Effector memory CD4-positive, alpha-beta T cell (primary cell): ENCODE results near the gene ZNF286A.
"Not testable (repeated sequence)": the region's sequence is repeated elsewhere in the genome, so short reads cannot be mapped to it uniquely, and the experiment has no call there.

ENCODE experiments used
- DNase-seq, 3 donors: peaks; one replicate each; pipeline ENCODE4 v3.0.0-alpha.2; 2020
- H3K27ac ChIP-seq: 2 replicates; pipeline ENCODE4 v1.7.0; 2013; ENCODE audit warnings: mild to moderate bottlenecking, low read length, moderate library complexity; ENCODE audit not compliant: insufficient read depth, poor library complexity, severe bottlenecking
- H3K27me3 ChIP-seq: replicated peaks from 2 replicates; pipeline ENCODE4 v1.7.0; 2013; ENCODE audit warnings: mild to moderate bottlenecking, low read length; ENCODE audit not compliant: insufficient read depth, control insufficient read depth, poor library complexity, severe bottlenecking
- H3K36me3 ChIP-seq: 2 replicates; pipeline ENCODE4 v1.7.0; 2013; ENCODE audit warnings: mild to moderate bottlenecking, low read length, moderate library complexity; ENCODE audit not compliant: control insufficient read depth, insufficient read depth
- H3K4me1 ChIP-seq: 2 replicates; pipeline ENCODE4 v1.7.0; 2013; ENCODE audit warnings: low read length, mild to moderate bottlenecking; ENCODE audit not compliant: control insufficient read depth, insufficient read depth, poor library complexity, severe bottlenecking
- H3K4me3 ChIP-seq: 2 replicates; pipeline ENCODE4 v1.7.0; 2013; ENCODE audit warnings: low read length, low read depth, mild to moderate bottlenecking; ENCODE audit not compliant: insufficient read depth, poor library complexity, severe bottlenecking
- H3K9me3 ChIP-seq: 2 replicates; pipeline ENCODE4 v1.7.0; 2013; ENCODE audit warnings: mild to moderate bottlenecking, low read length, moderate library complexity; ENCODE audit not compliant: control insufficient read depth

ZNF286A gene

DNA sequence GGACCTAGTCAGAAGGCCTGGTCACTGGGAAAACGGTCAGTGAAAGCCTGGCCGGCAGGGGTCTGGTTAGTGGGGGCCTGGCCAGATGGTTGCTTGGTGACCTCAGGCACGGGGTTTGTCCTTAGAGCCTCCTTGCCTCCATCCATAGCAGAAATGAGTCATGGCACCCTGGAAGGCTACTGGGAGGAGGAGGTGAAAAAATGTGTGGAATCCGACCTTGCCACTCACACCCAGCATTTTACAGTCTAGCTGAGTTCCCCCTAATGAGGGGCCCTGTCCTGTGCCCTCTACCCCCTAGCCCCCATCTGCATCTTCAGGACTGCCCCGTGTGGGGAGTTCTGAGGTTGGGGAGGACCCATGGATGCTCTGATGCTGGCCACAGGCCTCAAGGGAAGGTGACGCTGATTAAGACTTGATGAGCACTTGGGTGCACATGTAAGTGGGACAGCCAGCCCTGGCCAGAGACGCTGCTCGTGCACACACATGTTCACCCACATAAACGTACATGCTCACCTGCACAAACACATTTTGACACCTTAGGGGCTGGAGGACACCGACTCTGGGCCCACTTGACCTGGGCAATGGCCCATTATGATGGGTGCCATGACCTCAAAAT is 33.7 kb downstream of the ZNF286A start:
- not testable (repeated sequence) for DNase-seq, H3K27me3 ChIP-seq, H3K4me1 ChIP-seq, H3K9me3 ChIP-seq, H3K4me3 ChIP-seq, H3K36me3 ChIP-seq, H3K27ac ChIP-seq

- not testable (repeated sequence) for H3K27me3 ChIP-seq, H3K36me3 ChIP-seq, H3K4me3 ChIP-seq, H3K27ac ChIP-seq, H3K9me3 ChIP-seq, DNase-seq, H3K4me1 ChIP-seq
Measured at GRCh38 chr17:15736578-15736977, 37.0 kb downstream of the ZNF286A start.

DNA sequence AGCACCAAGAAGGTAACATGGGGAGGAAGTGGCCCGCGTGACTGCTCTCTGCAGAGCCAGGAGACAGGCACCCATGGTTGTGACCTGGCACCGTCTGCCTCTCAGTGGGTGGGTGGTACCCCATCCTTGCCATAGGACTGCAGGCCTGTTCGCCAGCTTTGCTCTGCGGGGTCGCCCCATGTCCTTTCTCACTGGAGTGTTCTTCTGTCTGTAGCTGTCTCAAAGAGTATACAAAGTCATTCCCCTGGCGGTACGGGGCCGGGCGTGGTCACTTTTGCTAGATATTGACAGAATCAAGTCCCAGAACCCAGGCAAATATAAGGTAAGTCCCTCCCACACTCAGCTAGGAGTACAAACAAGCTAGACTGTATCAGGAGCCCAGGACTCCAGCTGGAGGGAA is 38.5 kb downstream of the ZNF286A start:
- Histone ChIP-seq H3K4me3 (no peak overlapping the region), H3K9me3 (no peaks in the 10 kb centered on the region), H3K36me3 (no peaks in the 10 kb centered on the region), H3K27ac (no peak overlapping the region), H3K4me1 (no peaks in the 10 kb centered on the region), H3K27me3 (no peaks in the 10 kb centered on the region)
- DNase-seq = no peak

DNA sequence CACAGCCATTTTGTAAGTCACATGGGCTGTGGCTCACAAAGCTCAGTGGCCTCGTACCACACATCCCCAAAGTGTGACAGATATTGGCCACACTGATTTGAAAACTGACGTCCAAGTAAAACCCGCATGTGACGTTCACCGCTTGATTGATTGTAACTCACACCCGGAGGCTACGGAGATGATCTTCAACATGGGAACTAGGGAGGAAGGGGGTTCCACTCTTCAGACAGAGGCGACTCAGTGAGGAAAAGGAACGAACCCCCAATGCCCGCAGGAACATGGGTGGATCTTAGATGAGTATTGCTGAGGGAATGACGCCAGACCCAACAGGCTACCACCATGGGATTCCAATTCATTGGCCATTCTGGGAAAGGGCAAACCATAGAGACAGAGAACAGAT is 39.7 kb downstream of the ZNF286A start:
- not testable (repeated sequence) for DNase-seq, H3K9me3 ChIP-seq, H3K36me3 ChIP-seq, H3K27me3 ChIP-seq, H3K4me1 ChIP-seq, H3K27ac ChIP-seq, H3K4me3 ChIP-seq

DNA sequence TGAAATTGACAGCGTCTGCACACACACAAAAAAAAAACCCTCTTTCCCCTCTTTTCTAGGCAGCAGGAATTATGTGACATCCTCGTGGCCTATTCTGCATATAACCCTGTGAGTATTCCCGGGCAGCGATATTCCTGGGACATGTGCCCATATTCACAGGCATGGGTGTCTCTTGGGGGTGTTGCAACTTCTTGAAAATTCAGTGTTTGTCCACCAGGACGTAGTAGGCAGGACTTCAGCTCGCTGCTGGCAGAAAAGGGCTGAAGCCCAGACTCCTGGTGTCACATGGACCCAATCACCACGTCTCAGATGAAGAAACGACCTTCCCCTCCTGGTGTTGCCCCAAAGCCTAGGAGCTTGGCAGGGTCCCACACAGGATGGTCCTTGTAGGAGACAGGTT is 40.5 kb downstream of the ZNF286A start:
- H3K36me3 ChIP-seq, H3K27ac ChIP-seq, DNase-seq, H3K9me3 ChIP-seq, H3K4me1 ChIP-seq, H3K4me3 ChIP-seq, H3K27me3 ChIP-seq: not testable (repeated sequence)

- Histone ChIP-seq H3K27ac (no peak overlapping the region), H3K9me3 (no peaks in the 10 kb centered on the region), H3K36me3 (no peaks in the 10 kb centered on the region), H3K27me3 (no peaks in the 10 kb centered on the region), H3K4me1 (no peaks in the 10 kb centered on the region), H3K4me3 (no peak overlapping the region)
- no peak for DNase-seq
Measured at GRCh38 chr17:15740570-15741120, 41.1 kb downstream of the ZNF286A start.

DNA sequence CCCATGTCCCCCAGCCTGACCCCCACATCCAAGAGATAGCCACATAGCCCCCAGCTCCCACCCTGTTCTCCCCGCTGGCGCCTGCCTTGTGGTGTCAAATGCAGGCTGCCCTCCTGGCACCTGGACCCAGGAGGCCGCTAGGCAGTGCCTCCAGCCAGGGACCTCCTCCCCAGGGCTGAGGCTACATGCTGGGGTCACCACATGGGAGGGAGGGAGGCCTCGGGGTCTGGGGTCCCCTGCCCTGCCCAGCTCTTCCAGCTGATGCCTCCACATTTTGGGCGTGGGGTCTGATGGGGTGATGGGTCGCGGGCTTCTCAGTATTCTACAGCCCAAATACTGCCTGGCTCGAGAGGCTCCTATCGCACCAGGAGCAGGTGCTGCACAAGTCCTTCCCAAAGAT is 42.1 kb downstream of the ZNF286A start:
- DNase-seq = no peak
- H3K36me3 ChIP-seq = no peaks in the 10 kb centered on the region
- H3K27me3 ChIP-seq = no peaks in the 10 kb centered on the region
- H3K27ac ChIP-seq = no peak overlapping the region
- H3K9me3 ChIP-seq = no peaks in the 10 kb centered on the region
- no peak overlapping the region for H3K4me3 ChIP-seq
- H3K4me1 ChIP-seq = no peaks in the 10 kb centered on the region

DNA sequence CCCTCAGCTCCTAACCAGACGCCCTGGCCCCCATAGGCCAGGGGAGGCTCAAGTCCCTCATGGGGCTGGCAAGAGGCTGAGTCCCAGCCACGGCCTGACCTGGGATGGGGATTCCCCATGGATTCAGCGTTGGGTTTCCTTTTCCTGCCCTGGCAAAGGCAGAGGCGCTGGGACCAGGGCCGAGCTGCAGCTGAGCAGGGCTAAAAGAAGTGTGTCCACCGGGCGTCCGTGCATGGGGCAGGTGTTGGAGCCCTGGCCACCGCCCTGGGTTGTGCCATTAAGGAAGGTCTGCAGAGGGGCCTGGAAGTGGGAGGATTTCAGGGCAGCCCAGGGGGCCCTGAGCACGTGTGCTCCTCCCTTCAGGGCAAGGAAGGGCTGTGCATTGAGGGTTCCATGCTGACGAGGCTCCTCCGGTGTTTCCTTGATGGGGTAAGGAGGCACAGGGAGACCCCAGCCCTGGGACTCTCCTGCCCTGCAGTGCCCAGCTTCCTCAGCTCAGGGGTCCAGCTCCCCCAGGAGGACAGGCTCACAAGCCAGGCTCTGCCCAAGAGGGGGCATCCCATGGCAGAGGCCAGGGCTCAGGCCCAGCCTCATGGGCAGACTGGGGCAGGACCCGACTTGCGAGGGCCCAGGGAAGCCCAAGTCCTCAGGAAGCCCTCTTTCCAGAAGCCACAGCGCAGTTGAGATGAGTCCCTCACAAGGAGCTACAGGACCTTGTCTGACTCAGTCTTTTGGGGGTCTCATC is 42.7 kb downstream of the ZNF286A start:
- Histone ChIP-seq H3K27ac (no peak overlapping the region), H3K27me3 (no peaks in the 10 kb centered on the region), H3K4me1 (no peaks in the 10 kb centered on the region), H3K9me3 (no peaks in the 10 kb centered on the region), H3K36me3 (no peaks in the 10 kb centered on the region), H3K4me3 (no peak overlapping the region)
- no peak for DNase-seq

DNA sequence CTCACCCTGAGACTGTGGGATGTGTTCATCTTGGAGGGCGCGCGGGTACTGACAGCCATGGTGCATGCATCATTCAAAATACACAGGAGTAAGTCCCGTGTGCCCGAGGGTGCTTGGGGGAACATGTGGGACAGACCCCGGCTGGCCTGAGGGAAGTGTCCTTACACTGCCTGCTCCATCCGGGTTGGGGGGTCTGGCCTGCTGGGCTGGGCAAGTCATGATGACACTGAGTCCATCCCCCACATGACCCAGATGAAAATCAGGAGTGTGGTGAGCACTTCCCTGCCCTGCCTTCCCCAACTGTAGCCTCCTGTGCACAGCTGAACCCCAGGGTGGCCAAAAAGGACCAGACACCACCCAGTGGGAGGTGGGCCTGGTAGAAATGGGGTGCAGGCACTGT is 43.4 kb downstream of the ZNF286A start:
- Histone ChIP-seq H3K4me3 (no peak overlapping the region), H3K27me3 (no peaks in the 10 kb centered on the region), H3K9me3 (no peaks in the 10 kb centered on the region), H3K36me3 (no peaks in the 10 kb centered on the region), H3K4me1 (no peaks in the 10 kb centered on the region), H3K27ac (no peak overlapping the region)
- DNase-seq = no peak

DNA sequence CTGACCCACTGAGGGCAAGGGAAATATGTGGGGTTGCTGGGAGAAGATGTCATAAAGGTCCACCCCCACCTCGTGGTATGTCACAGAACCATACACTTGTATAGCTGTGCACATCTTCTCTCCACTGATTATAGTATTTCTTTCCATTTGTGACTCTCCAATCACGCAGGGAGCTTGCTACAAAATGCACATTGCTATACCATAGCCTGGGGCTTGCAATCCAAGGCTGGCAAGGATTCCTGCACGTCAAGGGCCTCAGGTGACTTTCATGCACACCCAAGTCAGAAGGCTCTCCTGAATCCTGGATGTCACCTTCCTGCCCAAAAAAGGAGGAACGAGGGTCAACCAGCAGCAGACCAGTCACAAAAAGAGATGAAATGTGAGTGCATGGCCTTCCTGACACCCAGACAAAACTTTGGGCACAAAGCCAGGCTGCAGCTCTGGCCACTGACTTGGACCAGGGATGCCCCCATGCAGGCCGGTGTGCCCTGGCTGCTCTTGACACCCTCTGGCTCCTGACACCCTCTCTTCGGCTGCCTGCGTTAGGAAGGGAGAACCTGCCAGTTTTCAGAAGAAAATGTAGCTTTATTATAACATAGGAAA is 44.6 kb downstream of the ZNF286A start:
- no peak for DNase-seq
- H3K36me3 ChIP-seq = no peaks in the 10 kb centered on the region
- no peaks in the 10 kb centered on the region for H3K4me1 ChIP-seq
- no peak overlapping the region for H3K27ac ChIP-seq
- H3K9me3 ChIP-seq = no peaks in the 10 kb centered on the region
- H3K27me3 ChIP-seq = no peaks in the 10 kb centered on the region
- H3K4me3 ChIP-seq = no peak overlapping the region
